ENCODE data around the gene ADAMTS13.
A peak's percentile ranks its signal among the peaks of the same experiment; 100 is the strongest.

ADAMTS13 gene

GRCh38 chr9:133474215-133474614 is 52.0 kb downstream of the ADAMTS13 start:
- no peak for DNase-seq

- no peak for DNase-seq
Measured at GRCh38 chr9:133474853-133475252, 52.7 kb downstream of the ADAMTS13 start.

- DNase-seq = no peak
Measured at GRCh38 chr9:133475292-133476012, 53.3 kb downstream of the ADAMTS13 start.

- DNase-seq = no peak
Measured at GRCh38 chr9:133476036-133476931, 54.1 kb downstream of the ADAMTS13 start.

DNA sequence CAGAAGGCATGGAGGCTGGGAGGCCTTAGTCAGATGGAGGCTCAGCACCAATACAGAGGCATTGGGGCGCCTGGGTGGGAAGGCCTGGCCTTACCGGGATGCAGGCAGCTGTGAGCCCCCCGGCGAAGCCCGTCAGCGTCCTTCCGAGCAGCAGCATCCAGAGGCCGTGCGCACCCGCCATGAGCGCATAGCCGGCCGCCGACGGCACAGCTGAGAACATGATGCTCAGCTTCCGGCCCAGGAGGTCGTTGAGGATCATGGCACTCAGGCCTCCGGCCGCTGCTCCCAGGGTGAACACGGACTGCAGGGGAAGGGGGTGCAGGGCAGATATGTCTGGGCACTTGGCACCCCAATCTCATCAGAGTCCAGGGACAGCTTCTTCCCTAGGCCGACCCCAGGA is 54.8 kb downstream of the ADAMTS13 start:
- DNase-seq = no peak

GRCh38 chr9:133477461-133477860 is 55.3 kb downstream of the ADAMTS13 start:
- no peak for DNase-seq

GRCh38 chr9:133477992-133478850 is 56.1 kb downstream of the ADAMTS13 start:
- peak; percentile 16 for DNase-seq

- peak; percentile 84 for DNase-seq
Measured at GRCh38 chr9:133478851-133479711, 56.9 kb downstream of the ADAMTS13 start, which contains the start of gene SLC2A6. SLC2A6 (minus strand) TSS chr9:133479099; CDS start chr9:133479059, 40 bp downstream.

DNA sequence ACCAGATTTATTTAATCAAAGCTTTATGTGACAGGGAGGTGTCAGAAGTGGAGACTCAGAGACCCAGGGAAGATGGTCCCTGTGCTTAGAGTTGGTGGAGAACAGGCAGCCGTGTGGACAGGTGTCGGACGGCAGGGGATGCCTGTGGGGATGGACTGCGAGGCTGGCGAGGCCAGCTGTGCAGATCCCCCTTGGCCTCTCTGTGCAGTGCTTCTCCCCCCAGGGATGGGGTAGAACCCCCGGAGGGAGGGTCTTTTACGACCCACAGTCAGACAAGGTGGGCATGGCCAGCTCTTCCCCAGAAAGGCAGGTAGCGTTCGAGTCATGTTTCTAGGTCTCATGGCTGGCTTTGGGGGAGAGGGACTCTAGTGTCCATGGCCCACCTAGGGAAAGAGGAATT is 61.4 kb downstream of the ADAMTS13 start:
- no peak for DNase-seq

GRCh38 chr9:133484671-133485437 is 62.7 kb downstream of the ADAMTS13 start:
- DNase-seq = no peak

DNA sequence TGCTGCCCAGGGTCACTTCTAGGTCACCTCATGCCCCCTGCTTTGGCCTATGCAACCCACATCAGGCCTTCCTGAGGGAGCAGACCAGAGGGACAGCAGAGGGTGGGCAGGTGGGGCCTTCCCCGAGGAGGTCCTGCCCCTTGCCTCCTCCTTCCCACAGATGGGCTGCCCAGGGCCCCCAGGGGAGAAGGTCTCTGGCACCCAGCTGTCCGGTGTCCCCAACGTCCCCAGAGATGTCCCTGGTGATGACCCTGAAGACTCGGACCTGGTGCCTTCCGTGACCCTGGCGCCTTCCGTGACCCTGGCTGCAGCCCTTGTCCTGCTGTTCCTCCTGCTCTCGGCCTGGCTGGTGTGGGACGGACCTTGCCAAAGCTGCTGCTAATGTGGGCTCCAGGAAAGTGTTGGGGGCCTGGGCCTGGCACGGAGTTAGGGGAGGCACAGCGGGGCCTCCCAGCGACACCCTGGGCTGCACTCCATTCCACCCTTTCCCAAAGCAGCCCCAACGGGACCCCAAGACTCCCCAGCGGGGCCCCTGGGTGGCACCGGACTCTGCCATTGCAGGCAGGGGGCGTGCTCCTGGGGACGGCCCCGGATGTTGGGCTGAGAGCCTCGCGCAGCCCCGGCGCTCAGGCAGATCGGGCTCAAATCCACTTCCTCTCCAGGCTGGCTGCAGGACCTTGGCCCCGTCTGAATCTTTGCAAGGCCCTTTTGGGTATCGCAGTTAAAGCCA is 63.5 kb downstream of the ADAMTS13 start:
- DNase-seq = no peak

GRCh38 chr9:133487331-133487725 is 65.2 kb downstream of the ADAMTS13 start:
- DNase-seq = no peak

GRCh38 chr9:133488686-133489252 is 66.6 kb downstream of the ADAMTS13 start:
- DNase-seq = no peak

DNA sequence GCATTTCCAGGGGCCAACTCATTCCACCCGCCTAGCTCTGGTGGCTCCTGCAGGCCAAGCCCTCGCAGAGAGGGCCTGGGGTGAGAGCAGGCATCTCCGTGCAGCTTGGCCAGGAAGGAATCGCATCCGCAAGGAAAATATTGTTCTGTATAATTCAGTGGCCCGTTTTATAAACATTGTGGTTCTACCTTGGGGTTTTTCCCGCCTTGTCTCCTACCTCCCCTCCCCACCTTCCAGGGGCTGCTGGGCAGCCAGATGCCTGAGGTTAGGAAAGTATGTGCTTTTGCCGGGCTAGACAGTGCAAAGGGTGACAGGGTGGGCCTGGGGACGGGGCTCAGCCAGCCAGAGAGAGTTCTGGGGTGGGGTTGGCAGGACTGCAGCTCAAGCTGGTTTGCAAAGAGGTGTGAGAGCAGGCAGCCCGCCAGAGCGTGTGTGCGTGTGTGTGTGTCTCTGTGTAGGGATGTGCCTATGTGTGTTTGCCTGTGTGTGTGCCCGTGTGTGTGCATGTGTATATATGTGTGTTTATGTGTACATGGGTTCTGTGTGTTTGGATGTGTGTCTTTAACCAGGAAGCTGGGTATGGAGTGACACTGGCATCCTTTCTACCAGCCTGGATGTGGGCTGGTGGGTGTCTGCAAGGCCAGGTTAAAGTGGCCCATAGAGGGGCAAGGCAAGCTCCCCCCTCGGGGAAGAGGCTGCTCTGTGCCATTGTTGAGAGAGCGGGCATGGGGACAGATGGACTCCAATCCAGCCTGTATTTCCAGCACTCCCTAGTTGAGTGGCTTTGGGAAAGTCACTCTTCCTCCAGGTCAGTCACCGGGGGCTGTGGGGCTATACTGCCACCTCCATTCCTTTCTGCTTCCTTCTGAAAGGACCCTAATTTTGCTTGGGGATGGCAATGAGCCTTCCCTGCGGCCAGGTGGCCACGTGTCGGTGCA is 67.4 kb downstream of the ADAMTS13 start:
- no peak for DNase-seq

DNA sequence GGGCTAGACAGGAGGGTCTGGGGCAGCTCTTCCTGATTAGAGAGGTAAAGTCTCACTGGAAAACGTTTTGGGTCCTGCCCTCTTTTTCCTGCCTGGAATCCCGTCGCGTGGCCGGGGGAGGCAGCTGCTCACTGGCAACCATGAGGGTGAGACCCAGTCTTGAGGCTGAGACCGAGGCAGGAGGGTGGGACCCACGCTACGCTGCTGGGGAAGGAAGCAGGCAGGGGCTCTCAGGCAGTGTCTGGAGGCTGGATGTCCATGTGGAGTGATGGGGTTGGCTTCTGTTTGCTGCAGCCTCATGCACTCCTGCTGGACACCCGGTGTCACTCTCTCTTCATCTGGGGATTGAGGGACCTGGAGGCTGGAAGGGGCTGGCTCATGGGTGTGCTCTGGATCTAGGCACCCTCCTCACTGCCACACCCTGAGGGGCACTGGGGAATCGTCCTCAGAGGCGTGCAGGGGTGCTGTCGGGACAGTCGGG is 68.1 kb downstream of the ADAMTS13 start:
- no peak for DNase-seq

- no peak for DNase-seq
Measured at GRCh38 chr9:133490865-133491655, 68.9 kb downstream of the ADAMTS13 start.

GRCh38 chr9:133491656-133491925 is 69.4 kb downstream of the ADAMTS13 start:
- no peak for DNase-seq
